GM19468 (cell line): ENCODE data around the gene CEACAM16.
"Not testable (repeated sequence)": the region's sequence is repeated elsewhere in the genome, so short reads cannot be mapped to it uniquely, and the experiment has no call there.

Experiments used
- ATAC-seq: cut with Tn5 transposase; IDR thresholded peaks from one replicate; pipeline ENCODE4 v1.9.1; 2021; ENCODE audit warnings: mild to moderate bottlenecking, moderate library complexity, moderate number of reproducible peaks; ENCODE audit not compliant: unreplicated experiment; ENCODE audit errors: extremely low read depth

Gene CEACAM16

DNA sequence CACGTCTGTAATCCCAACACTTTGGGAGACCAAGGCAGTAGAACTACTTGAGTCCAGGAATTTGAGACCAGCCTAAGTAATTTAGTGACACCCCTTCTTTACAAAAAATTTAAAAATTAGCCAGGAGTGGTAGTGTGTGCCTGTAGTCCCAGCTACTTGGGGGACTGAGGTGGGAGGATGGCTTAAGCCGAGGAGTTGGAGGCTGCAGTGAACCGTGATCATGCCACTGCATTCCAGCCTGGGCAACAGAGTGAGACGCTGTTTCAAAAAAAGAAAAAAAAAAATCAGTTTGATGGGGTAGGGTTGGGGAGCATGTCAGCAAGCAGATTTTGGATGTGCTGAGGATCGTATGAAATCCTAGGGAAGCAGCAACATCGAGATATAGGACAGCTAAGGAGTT is 23.4 kb upstream of the CEACAM16 start:
- ATAC-seq, result no peak

DNA sequence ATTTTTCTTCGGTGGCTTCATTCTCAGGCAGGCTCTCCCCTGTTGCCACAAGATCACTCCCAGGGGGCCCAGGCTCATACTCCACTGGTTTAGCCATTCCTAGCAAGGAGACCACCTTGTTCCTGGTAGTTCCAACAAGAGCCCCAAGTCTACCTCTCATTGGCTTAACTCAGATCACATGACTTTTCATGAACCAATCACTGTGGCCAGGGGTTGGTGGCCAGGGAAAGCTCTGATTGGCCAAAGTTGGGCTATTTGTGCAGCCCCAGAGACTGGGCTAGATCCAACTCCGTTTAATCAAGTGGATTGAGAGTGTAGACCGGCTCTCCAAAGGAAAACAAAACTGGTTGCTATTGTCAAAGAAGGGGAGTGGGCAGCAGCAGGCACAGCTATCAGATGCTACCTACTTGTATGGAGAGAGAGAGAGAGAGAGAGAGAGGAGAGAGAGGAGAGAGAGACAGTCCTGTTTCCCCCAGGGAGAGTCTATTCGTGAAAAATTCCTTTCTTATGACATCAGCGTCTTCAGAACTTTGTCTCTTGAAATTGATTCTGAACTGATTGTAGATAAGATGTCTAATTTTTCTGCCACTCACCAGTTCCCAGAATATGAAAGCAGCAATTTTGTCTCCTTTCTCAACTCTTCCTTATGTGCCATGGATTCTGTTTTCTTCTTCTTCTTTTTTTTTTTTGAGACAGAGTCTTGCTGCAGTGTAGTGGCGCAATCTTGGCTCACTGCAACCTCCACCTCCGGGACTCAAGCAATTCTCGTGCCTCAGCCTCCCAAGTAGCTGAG is 21.7 kb upstream of the CEACAM16 start:
- no peak for ATAC-seq

DNA sequence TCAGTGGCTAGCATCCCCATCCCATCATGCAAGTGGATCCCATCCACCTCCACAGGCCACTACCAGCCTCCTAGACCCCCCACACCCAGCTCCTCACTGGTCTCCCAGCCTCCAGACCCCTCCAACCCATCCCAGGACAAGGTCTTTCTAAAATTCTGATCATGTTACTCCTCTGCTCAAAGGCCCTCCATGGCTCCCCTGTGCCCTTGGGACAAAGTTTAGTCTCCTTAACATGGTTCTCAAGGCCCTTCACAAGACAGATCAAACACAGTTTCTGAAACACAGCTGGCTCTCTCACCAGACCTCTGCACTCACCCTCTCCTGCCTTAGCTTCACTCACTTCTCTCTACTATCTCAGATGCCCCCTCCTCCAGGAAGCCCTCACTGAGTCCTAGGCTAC is 18.4 kb upstream of the CEACAM16 start:
- no peak for ATAC-seq

DNA sequence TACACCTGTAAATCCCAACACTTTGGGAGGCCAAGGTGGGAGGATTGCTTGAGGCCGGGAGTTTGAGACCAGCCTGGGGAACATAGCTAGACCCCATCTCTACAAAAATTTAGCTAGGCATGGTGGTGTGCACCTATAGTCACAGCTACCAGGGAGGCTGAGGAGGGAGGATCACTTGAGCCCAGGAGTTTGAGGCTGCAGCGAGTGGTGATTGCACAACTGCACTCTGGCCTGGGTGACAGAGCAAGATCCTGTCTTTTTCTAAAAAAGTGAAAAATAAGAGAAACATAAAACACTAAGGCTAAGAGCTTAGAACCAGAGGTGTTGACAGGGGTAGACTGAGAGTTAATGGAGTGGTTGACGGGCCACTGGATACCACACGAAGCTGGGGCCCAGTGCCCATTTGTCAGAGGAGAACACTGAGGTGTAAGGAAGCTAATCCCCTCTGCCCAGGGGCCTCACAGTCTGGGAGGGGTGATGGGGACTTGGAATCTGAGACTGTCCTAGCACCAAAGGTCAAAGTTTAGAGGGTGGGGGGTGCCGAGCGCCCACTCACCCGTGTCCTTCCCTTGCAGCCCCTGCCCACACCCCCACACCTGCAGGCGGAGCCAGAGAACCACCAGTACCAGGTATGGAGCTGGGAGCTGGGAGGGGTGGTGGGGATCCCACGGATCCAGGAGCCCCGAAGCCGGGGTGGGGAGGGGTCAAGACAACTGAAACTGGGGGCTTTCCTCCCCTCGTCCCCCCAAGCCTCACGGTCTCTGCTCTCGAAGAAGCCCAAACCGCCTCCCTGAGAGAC is 16.8 kb upstream of the CEACAM16 start:
- no peak for ATAC-seq

- ATAC-seq, result no peak
These were observed 16.1 kb upstream of the CEACAM16 start for GRCh38 chr19:44682807-44683206.

DNA sequence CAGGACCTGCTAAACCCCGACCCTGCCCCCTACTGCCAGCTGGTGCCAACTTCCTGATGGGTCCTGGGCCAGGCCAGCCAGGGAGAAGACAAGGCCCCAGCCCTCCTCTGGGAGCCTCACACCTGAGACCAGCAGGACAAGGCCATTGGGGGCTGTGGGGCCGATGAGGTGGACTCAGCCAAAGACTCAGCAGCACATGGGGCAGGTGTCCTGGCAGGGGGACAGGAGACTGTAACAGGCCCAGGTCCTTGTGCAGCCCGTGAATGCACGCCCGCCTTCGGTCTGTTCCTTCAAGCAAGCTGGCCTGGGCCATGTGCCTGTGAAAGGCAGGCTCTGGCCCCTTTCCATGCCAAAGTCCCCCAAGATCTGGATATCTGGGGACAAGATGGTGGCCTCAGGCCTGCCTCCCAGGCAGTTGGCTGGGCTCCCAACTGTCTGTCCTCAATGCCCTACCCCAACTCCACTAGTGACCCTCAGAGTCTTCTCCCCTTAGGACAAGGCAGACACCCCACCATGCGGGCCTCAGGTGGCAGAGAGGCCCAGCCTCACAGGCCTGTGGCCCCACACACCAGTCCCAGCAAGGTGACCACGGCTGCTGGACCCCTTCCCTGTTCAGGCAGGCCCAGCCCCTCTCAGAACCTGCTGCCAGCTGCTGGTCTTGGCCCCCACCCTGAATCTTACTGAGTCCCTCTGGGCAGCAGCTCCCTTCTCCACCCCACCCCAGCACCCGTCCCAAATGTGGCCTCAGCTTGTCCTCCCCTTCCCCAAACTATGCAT is 15.3 kb upstream of the CEACAM16 start:
- ATAC-seq, result no peak

DNA sequence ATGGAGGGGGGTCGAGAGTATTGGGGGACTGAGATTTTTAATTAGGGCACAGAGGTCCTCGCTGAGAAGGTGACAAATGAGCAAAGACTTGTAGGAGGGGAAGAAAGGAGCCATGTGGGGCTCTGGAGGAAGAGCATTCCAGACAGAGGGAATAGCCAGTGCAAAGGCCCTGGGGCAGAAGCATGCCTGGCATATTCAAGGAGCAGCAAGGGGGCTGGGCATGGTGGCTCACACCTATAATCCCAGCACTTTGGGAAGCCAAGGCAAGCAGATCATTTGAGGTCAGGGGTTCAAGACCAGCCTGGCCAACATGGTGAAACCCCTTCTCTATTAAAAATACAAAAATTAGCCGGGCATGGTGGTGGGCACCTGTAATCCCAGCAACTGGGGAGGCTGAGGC is 14.6 kb upstream of the CEACAM16 start:
- not testable (repeated sequence) for ATAC-seq

DNA sequence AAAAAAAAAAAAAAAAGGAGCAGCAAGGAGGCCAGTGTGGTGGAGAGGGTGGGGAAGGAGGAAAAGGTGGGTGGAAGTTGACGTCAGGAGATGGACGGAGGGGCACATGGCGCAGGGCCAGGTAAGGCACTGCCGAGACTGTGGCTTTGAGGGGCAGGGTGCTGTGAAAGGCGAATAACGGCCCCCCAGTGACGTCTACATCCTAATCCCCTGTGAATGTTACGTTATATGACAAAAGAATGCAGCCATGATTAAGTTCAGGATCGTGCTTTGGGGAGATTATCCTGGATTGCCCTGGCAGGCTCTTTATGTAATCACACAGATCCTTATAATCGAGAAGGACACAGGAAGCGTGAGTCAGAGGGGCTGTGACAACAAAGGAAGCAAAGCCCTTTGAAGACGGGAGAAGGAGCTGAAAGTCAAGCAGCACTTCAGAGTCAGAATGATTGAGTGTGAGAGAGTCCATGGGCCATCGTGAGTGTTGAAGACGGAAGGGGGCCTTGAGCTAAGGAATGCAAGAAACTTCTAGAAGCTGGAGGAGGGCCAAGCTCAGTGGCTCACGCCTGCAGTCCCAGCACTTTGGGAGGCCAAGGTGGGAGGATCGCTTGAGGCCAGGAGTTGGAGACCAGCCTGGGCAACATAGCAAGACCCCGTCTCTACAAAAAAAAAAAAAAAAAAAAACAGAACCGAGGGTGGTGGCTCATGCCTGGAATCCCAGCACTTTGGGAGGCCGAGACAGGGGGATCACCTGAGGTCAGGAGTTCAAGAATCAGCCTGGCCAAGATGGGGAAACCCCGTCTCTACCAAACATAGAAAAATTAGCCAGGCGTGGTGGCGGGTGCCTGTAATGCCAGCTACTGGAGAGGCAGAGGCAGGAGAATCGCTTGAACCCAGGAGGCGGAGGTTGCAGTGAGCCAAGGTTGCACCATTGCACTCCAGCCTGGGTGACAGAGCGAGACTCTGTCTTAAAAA is 13.8 kb upstream of the CEACAM16 start:
- no peak for ATAC-seq

- ATAC-seq, result no peak
These were observed 13.1 kb upstream of the CEACAM16 start for GRCh38 chr19:44685877-44686276.

GRCh38 chr19:44686896-44687295 is 12.1 kb upstream of the CEACAM16 start:
- ATAC-seq, result no peak

DNA sequence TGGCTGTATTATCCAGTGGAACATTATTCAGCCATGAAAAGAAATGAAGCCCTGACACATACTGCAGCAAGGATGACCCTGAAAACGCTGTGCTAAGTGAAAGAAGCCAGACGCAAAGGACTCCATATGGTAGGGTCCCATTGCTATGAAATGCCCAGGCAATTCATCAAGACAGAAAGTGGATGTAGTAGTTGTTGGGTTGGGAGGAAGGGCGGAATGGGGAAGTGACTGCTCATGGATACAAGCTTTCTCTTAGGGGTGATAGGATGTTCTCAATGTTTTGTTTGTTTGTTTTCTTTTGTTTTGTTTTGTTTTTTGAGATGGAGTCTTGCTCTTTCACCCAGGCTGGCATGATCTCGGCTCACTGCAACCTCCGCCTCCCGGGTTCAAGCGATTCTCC is 11.1 kb upstream of the CEACAM16 start:
- no peak for ATAC-seq

DNA sequence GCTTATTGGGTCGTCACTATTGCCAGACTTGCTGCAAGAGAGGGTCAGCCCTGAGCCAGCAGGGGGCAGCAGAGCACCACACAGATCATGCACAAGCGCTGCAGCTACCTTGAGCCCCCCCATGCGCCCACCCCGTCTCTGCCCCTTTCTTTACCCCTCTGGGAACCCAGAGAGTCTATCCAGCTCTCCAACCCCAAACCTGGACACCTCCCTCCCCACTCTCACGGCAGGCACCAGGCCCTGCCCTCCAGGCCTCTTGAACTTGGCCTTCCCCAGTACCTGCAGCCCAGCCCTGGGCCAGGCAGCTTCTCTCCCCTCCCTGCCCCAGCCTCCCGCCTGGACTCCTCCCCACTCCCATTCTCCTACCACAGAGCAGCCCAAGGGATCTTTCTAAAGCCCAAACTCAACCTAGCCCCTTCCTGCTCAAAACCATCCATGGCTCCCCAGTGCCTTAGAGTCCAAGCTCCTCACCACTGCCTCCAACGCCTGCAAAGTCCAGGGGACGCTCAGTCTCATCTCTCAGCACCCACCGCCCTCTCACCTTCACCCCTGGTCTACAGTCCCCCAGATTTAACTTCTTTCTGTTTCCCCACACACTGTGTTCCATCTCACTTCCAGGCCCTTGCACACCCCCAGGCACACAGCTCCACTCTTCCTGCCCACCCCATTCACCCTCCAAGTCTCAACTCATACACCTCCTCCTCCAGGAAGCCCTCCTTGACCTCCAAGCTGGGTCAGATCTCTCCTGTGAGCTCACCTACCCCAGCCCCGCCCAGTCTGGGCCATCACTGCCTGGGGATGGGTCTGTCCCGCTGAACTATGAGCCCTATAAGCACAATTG is 9.4 kb upstream of the CEACAM16 start:
- no peak for ATAC-seq

GRCh38 chr19:44690131-44690440 is 8.9 kb upstream of the CEACAM16 start:
- ATAC-seq, result no peak

DNA sequence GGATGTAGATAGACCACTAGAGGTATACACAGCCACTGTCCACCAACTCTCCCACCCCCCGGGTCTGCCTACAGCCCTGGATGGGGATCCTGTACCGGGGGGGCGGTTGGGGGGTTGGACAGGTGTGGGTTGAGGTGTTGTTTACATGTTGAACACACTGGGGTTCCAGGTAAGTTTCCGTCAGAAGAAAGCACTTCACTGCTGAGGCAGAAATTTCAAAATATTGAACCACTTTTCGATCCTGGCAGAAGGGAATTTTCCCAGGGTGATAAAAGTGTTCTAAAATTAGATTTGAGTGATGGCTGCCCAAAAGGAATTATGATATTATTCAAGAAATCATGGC is 6.6 kb upstream of the CEACAM16 start:
- ATAC-seq, result no peak

- ATAC-seq, result no peak
These were observed 4.8 kb upstream of the CEACAM16 start for GRCh38 chr19:44694184-44694579.

DNA sequence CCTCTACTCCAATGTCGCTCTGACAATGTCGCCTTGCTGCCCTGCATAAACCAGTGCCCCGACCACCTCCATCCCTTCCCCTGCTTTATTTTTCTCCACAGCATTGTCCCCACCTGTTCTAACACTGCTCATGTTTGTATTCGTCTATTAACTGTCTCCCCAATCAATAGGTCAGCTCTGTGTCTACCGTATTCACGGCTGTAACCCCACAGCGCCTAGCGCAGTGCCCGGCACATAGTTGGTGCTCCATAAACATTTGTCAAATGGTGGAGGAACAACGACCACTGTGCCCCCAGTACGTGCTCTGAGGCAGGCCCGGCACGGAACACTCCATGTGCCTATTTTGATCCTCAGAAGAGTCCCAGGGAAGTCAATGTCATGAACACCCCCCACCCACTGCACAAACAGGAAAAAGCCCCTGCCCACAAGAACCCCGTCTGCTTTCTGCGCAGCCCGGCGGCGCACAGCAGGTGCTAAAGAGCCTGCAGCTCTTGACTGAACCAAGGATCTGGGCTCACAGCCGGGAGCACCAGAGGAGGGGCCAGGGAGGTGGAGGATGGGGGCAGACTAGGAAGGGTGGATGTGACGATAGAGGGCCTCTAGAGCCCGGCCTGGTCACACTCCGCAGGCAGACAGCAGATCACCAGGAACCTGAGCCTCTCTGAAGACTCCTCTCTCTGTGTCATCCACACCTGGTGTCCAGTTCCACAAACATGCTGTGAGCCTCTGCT is 1.8 kb upstream of the CEACAM16 start:
- no peak for ATAC-seq

GRCh38 chr19:44697670-44698034 is 1.3 kb upstream of the CEACAM16 start:
- ATAC-seq, result no peak

DNA sequence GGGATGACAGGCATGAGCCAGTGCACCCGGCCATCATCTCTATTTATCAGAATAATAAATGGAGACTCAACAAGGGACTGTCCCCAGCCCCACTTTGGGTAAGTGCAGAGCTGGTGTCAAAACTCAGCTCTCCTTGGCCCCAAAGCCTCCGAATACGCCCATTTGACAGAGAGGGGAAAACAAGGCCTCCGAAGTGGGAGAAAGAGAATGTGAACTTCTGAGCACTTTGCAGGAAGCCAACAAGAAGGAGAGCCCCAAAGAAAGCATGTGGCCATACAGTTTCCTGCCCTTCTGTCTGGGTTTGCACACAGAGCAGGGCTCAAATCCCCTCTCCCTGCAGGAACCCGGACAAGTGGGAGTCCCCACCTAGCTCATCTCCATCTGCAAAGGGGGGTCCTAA is 1.6 kb downstream of the CEACAM16 start:
- ATAC-seq, result no peak

GRCh38 chr19:44701228-44701627 is 2.3 kb downstream of the CEACAM16 start:
- ATAC-seq, result no peak
